ENCODE data around the gene NUP210. TPM values are rescaled to one million over a fixed set of nuclear protein-coding genes. Genes with fewer than 3 reads are reported as not detected.
"Not testable (repeated sequence)": the region's sequence is repeated elsewhere in the genome, so short reads cannot be mapped to it uniquely, and the experiment has no call there.

Gene NUP210
- total RNA-seq, 1 experiment from 2014 or later: 40.1 TPM

DNA sequence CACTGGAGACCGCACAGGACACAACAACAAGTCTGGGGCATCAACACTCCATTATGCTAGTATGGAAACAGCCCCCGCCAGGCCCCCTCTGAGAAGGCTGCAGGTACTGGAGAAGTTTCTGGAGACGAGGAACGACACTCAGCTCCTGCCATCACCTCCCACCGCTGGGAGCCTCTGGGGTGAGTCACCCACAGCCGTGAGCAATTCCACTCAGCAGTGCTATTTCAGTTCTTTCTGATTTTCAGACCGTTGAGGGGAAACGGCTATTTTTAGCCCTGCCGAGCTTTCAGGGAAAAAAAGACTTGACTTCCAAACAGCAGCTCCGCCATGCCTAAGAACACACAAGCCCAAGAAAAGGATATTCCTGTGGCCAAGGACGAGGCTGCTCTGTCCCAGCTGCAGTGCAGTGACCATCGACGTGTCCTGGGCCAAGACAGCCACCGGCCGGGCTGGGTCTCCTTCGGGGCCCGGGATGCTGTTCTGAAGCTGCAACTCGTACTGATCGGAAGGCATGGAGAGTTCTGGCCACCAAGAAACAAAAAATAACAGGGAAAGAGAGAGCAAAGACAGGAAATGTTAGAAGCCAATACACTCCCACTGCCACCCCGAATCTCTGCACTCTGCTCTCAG, 40.8 kb downstream of the NUP210 start:
- no peak for DNase-seq
- H3K4me3 ChIP-seq (ENCODE audit: insufficient read depth, low read depth, low read length): no peak overlapping the region
- H3K36me3 ChIP-seq (replicated peaks; ENCODE audit: control insufficient read depth, insufficient read depth, low read length): peaks cover 23% of the 10 kb centered on the region
- no peaks in the 10 kb centered on the region for H3K27me3 ChIP-seq (ENCODE audit: control insufficient read depth, insufficient read depth, low read length)

GRCh38 chr3:13378155-13378554, 42.0 kb downstream of the NUP210 start:
- Histone ChIP-seq H3K27me3 (ENCODE audit: control insufficient read depth, insufficient read depth, low read length) (no peaks in the 10 kb centered on the region), H3K4me3 (ENCODE audit: insufficient read depth, low read depth, low read length) (no peak overlapping the region), H3K36me3 (replicated peaks; ENCODE audit: control insufficient read depth, insufficient read depth, low read length) (peaks cover 29% of the 10 kb centered on the region)
- DNase-seq: no peak

- H3K27me3 ChIP-seq (ENCODE audit: control insufficient read depth, insufficient read depth, low read length); DNase-seq; H3K4me3 ChIP-seq (ENCODE audit: insufficient read depth, low read depth, low read length): not testable (repeated sequence)
- H3K36me3 ChIP-seq (replicated peaks; ENCODE audit: control insufficient read depth, insufficient read depth, low read length): peaks cover 31% of the 10 kb centered on the region
Observed at GRCh38 chr3:13377741-13378140, 42.4 kb downstream of the NUP210 start.

DNA sequence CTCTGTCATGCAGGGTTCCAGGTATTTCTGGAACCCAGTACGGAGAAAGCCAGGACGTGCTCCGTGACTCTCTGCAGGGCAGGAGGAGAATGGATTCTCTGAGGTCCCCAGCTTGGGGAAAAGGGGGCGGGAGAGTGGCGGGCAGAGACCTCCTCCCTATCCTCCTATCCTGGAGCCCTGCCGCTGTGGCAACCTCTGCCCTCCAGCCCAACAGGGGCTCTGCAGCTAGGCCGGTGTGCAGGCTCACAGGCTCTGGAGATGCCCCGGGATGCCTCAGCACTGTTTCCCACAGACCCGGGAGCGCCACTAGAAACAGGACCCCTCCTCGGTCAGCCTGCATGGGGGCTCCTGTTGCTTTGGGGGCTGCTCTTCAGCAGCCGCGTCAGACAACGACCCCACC, 43.1 kb downstream of the NUP210 start:
- Histone ChIP-seq H3K4me3 (ENCODE audit: insufficient read depth, low read depth, low read length) (no peak overlapping the region), H3K27me3 (ENCODE audit: control insufficient read depth, insufficient read depth, low read length) (no peaks in the 10 kb centered on the region), H3K36me3 (replicated peaks; ENCODE audit: control insufficient read depth, insufficient read depth, low read length) (peaks cover 37% of the 10 kb centered on the region)
- no peak for DNase-seq

DNA sequence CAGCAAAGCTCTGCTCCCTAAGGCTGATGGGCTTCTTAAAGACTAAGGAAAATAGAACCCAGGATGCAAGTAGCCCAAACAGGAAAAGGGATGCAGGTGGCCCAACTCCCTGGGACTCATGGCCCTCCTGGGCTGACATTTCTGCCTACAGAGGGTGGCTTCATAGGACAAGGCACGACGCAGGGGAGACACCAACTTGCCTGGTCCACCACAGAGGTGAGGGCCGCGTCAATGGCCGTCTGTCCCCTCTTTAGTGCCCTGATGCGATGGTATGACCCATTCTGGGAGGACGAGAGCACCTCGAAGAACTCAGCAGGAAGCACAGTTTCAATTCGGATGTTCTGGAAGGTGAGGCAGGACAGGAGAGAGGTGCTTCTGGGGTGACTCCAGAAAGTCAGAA, 44.0 kb downstream of the NUP210 start:
- H3K4me3 ChIP-seq (ENCODE audit: insufficient read depth, low read depth, low read length): no peak overlapping the region
- H3K36me3 ChIP-seq (replicated peaks; ENCODE audit: control insufficient read depth, insufficient read depth, low read length): peaks cover 41% of the 10 kb centered on the region
- DNase-seq: no peak
- no peaks in the 10 kb centered on the region for H3K27me3 ChIP-seq (ENCODE audit: control insufficient read depth, insufficient read depth, low read length)

DNA sequence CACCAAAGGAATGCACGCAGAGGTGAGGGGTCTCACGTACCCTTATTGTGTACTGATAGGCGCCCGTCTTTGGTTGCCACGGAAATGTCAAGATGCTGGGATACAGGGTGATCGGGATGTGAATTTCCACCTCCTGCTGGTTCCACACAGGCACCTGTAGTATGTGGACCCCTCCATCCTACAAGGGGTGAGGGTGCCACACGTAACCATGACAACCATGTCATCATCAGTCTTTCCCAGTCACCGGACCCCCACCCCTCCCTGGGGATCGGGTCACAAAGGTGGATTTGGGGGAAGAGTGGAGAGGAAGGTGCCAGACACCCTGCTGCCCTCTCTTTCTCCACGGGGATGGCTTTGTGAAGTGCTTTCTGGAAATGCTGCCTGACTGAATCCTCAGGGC, 44.7 kb downstream of the NUP210 start:
- H3K4me3 ChIP-seq (ENCODE audit: insufficient read depth, low read depth, low read length): no peak overlapping the region
- no peaks in the 10 kb centered on the region for H3K27me3 ChIP-seq (ENCODE audit: control insufficient read depth, insufficient read depth, low read length)
- no peak for DNase-seq
- H3K36me3 ChIP-seq (replicated peaks; ENCODE audit: control insufficient read depth, insufficient read depth, low read length): peaks cover 48% of the 10 kb centered on the region

- H3K36me3 ChIP-seq (replicated peaks; ENCODE audit: control insufficient read depth, insufficient read depth, low read length): peaks cover 45% of the 10 kb centered on the region
- H3K4me3 ChIP-seq (ENCODE audit: insufficient read depth, low read depth, low read length): no peak overlapping the region
- DNase-seq: no peak
- no peaks in the 10 kb centered on the region for H3K27me3 ChIP-seq (ENCODE audit: control insufficient read depth, insufficient read depth, low read length)
Observed at GRCh38 chr3:13373975-13374586, 46.0 kb downstream of the NUP210 start.

DNA sequence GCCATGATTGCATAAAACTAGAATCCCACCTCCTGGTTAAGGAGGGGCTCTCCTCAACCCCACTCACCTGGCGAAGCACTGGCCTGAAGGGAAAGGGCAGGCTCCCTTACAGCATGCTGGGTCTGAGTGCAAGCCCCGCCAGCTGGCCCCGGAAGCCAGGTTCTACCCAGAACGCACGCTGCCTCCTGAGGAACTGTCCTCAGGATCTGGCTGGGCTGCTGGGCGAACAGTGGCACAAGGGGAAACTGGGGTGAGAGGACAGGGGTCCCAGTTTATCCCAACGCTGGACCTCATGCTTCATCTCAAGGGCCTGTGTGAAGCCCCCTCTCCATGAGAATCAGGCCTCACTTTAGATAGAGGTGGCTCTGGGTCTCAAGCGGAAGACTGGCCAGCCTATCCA, 47.5 kb downstream of the NUP210 start:
- H3K4me3 ChIP-seq (ENCODE audit: insufficient read depth, low read depth, low read length): no peak overlapping the region
- no peaks in the 10 kb centered on the region for H3K27me3 ChIP-seq (ENCODE audit: control insufficient read depth, insufficient read depth, low read length)
- H3K36me3 ChIP-seq (replicated peaks; ENCODE audit: control insufficient read depth, insufficient read depth, low read length): peaks cover 38% of the 10 kb centered on the region
- DNase-seq: no peak

DNA sequence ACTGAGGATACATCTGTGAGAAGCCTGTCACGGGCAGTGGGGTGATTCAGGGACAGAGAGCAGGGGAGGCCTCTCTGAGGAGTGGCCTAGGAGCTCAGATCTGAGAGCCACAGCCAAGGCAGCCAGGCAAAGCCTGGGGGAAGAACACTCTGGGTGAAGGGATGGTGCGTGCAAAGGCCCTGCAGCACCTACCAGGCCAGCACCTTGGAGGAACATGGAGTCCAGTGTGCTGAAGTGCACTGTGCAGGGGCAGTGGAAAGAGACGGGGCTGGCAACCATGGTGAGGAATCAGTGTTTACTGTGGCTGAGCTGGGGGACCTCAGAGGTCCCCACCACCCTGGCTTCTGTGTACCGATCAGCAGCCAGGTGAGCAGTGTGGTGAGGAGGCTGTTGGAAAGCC, 48.0 kb downstream of the NUP210 start:
- Histone ChIP-seq H3K27me3 (ENCODE audit: control insufficient read depth, insufficient read depth, low read length) (no peaks in the 10 kb centered on the region), H3K36me3 (replicated peaks; ENCODE audit: control insufficient read depth, insufficient read depth, low read length) (peaks cover 38% of the 10 kb centered on the region), H3K4me3 (ENCODE audit: insufficient read depth, low read depth, low read length) (no peak overlapping the region)
- no peak for DNase-seq

GRCh38 chr3:13371100-13372075, 48.7 kb downstream of the NUP210 start:
- H3K27me3 ChIP-seq (ENCODE audit: control insufficient read depth, insufficient read depth, low read length): no peaks in the 10 kb centered on the region
- no peak overlapping the region for H3K4me3 ChIP-seq (ENCODE audit: insufficient read depth, low read depth, low read length)
- peaks cover 38% of the 10 kb centered on the region for H3K36me3 ChIP-seq (replicated peaks; ENCODE audit: control insufficient read depth, insufficient read depth, low read length)
- no peak for DNase-seq

DNA sequence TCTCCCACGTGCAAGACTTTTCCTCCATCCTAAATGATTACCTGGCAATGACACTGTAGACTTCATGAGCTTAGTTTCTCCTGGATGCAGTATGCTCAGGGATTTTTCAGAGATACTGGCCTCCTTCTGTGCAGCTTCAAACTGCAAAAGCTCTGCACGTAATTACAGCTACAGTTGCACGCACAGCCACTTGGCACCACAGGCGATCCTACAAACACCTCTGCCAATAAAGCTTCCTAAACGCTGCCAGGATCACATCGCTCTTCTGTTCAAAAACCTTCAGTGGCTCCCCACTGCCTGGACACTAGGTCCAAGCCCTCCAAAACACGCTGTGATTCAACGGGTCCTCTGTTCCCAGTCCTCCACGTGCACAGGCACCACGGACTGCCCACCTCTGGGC, 49.5 kb downstream of the NUP210 start:
- H3K36me3 ChIP-seq (replicated peaks; ENCODE audit: control insufficient read depth, insufficient read depth, low read length): peaks cover 33% of the 10 kb centered on the region
- H3K4me3 ChIP-seq (ENCODE audit: insufficient read depth, low read depth, low read length): no peak overlapping the region
- no peak for DNase-seq
- H3K27me3 ChIP-seq (ENCODE audit: control insufficient read depth, insufficient read depth, low read length): no peaks in the 10 kb centered on the region

- no peak overlapping the region for H3K4me3 ChIP-seq (ENCODE audit: insufficient read depth, low read depth, low read length)
- no peak for DNase-seq
- peaks cover 35% of the 10 kb centered on the region for H3K36me3 ChIP-seq (replicated peaks; ENCODE audit: control insufficient read depth, insufficient read depth, low read length)
- H3K27me3 ChIP-seq (ENCODE audit: control insufficient read depth, insufficient read depth, low read length): no peaks in the 10 kb centered on the region
Observed at GRCh38 chr3:13370055-13370454, 50.1 kb downstream of the NUP210 start.

DNA sequence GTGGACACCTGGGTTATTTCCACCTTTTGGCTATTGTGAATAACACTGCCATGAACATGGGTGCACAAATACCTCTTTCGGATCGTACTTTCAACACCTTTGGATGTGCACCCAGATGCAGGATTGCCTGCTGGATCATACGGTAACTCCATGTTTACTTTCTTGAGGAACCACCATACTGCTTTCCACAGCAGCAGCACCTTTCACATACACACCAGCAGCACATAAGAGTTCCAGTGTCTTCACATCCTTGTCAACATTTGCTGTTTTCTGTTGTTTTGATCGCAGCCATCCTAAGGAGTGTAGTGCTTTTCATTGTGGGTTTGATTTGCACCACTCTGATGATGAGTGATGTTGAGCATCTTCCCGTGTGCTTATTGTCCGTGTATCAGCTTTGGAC, 51.3 kb downstream of the NUP210 start:
- Histone ChIP-seq H3K36me3 (replicated peaks; ENCODE audit: control insufficient read depth, insufficient read depth, low read length) (peaks cover 36% of the 10 kb centered on the region), H3K4me3 (ENCODE audit: insufficient read depth, low read depth, low read length) (no peak overlapping the region), H3K27me3 (ENCODE audit: control insufficient read depth, insufficient read depth, low read length) (no peaks in the 10 kb centered on the region)
- no peak for DNase-seq

GRCh38 chr3:13367728-13368127, 52.4 kb downstream of the NUP210 start:
- no peaks in the 10 kb centered on the region for H3K27me3 ChIP-seq (ENCODE audit: control insufficient read depth, insufficient read depth, low read length)
- DNase-seq: no peak
- peaks cover 34% of the 10 kb centered on the region for H3K36me3 ChIP-seq (replicated peaks; ENCODE audit: control insufficient read depth, insufficient read depth, low read length)
- no peak overlapping the region for H3K4me3 ChIP-seq (ENCODE audit: insufficient read depth, low read depth, low read length)
